Liver (tissue), 9 donors: ENCODE data around the gene CDK5. TPM values are rescaled to one million over a fixed set of nuclear protein-coding genes. Genes with fewer than 3 reads are reported as not detected.

ENCODE experiments used
- DNase-seq: peaks from one replicate; pipeline ENCODE4 v3.0.0-alpha.2; 2017; ENCODE audit warnings: low spot score
- H3K27ac ChIP-seq, 2 donors: one replicate each; pipeline ENCODE4 v1.7.0; 2013; ENCODE audit warnings: inconsistent platforms in 2 of 2, low read length in 2 of 2, control low read depth in 1 of 2, low read depth in 1 of 2, mild to moderate bottlenecking in 1 of 2
- H3K27me3 ChIP-seq, 4 donors: one replicate each; pipeline versions ENCODE4 v1.6.1 to v1.7.0; 2013; ENCODE audit warnings: low read length in 3 of 4, inconsistent platforms in 1 of 4, mild to moderate bottlenecking in 1 of 4, moderate library complexity in 1 of 4; ENCODE audit not compliant: control insufficient read depth in 4 of 4, insufficient read depth in 4 of 4
- H3K36me3 ChIP-seq, 4 donors: one replicate each; pipeline versions ENCODE4 v1.6.1 to v1.7.0; 2013; ENCODE audit warnings: low read length in 3 of 4, mild to moderate bottlenecking in 3 of 4, low read depth in 1 of 4, moderate library complexity in 1 of 4; ENCODE audit not compliant: control insufficient read depth in 4 of 4, insufficient read depth in 3 of 4
- H3K4me1 ChIP-seq, 4 donors: one replicate each; pipeline versions ENCODE4 v1.6.1 to v1.7.0; 2013; ENCODE audit warnings: low read length in 3 of 4, mild to moderate bottlenecking in 3 of 4, moderate library complexity in 1 of 4; ENCODE audit not compliant: control insufficient read depth in 4 of 4, insufficient read depth in 4 of 4
- H3K4me3 ChIP-seq, 3 donors: one replicate each; pipeline versions ENCODE4 v1.6.1 to v1.7.0; 2013; ENCODE audit warnings: low read length in 3 of 3, control low read depth in 1 of 3, low read depth in 1 of 3, mild to moderate bottlenecking in 1 of 3
- H3K9ac ChIP-seq, 2 donors: one replicate each; pipeline ENCODE4 v1.7.0; 2013; ENCODE audit warnings: low read length in 2 of 2, mild to moderate bottlenecking in 2 of 2, moderate library complexity in 2 of 2, control low read depth in 1 of 2, low read depth in 1 of 2
- H3K9me3 ChIP-seq, 4 donors: one replicate each; pipeline versions ENCODE4 v1.6.1 to v1.7.0; 2013; ENCODE audit warnings: low read length in 3 of 4; ENCODE audit not compliant: control insufficient read depth in 4 of 4
- EGR1 ChIP-seq, 2 donors: IDR thresholded peaks; 2 replicates each; pipeline ENCODE4 v1.6.1; 2016 to 2018; ENCODE audit warnings: antibody characterized with exemption in 2 of 2, low read depth in 2 of 2
- FOXA1 ChIP-seq: IDR thresholded peaks from 2 replicates; pipeline ENCODE4 v1.6.1; 2016; ENCODE audit warnings: antibody characterized with exemption
- FOXA2 ChIP-seq: IDR thresholded peaks from 2 replicates; pipeline ENCODE4 v1.6.1; 2016; ENCODE audit warnings: antibody characterized with exemption
- GABPA ChIP-seq, 2 donors: IDR thresholded peaks in 1 of 2; conservative IDR thresholded peaks in 1 of 2; 2 replicates each; pipeline ENCODE4 v1.6.1; 2016; ENCODE audit warnings: antibody characterized with exemption in 2 of 2, mild to moderate bottlenecking in 1 of 2, moderate library complexity in 1 of 2
- HNF4A ChIP-seq, 2 donors: conservative IDR thresholded peaks; 2 replicates each; pipeline ENCODE4 v1.6.1; 2016; ENCODE audit warnings: antibody characterized with exemption in 2 of 2, mild to moderate bottlenecking in 2 of 2
- HNF4G ChIP-seq: IDR thresholded peaks from 2 replicates; pipeline ENCODE4 v1.6.1; 2016; ENCODE audit warnings: antibody characterized with exemption
- JUND ChIP-seq, 2 donors: IDR thresholded peaks; 2 replicates each; pipeline ENCODE4 v1.6.1; 2016; ENCODE audit warnings: antibody characterized with exemption in 2 of 2
- NR2F2 ChIP-seq: IDR thresholded peaks from 2 replicates; pipeline ENCODE4 v1.6.1; 2016; ENCODE audit warnings: antibody characterized with exemption
- RAD21 ChIP-seq, 2 donors: IDR thresholded peaks; 2 replicates each; pipeline ENCODE4 v1.6.1; 2016; ENCODE audit warnings: antibody characterized with exemption in 2 of 2, mild to moderate bottlenecking in 2 of 2
- RXRA ChIP-seq, 2 donors: IDR thresholded peaks; 2 replicates each; pipeline ENCODE4 v1.6.1; 2017 to 2018; ENCODE audit warnings: antibody characterized with exemption in 2 of 2, mild to moderate bottlenecking in 1 of 2
- SP1 ChIP-seq: IDR thresholded peaks from 2 replicates; pipeline ENCODE4 v1.6.1; 2018; ENCODE audit warnings: antibody characterized with exemption, mild to moderate bottlenecking
- TAF1 ChIP-seq: conservative IDR thresholded peaks from 2 replicates; pipeline ENCODE4 v1.6.1; 2016; ENCODE audit warnings: antibody characterized with exemption, mild to moderate bottlenecking
- YY1 ChIP-seq: IDR thresholded peaks from 2 replicates; pipeline ENCODE4 v1.6.1; 2016; ENCODE audit warnings: antibody characterized with exemption, mild to moderate bottlenecking
- whole genome bisulfite sequencing: extraction: QIAGEN DNeasy Blood & Tissue Kit; methylation state at CpG from one replicate; pipeline ENCODE4 v1.1.7; 2013; 5-methylcytosine and 5-hydroxymethylcytosine counted together
- polyA plus RNA-seq, 2 donors: library from polyadenylated mRNA; stranded (reverse) in 1 of 2; unstranded in 1 of 2; fragments of 200-250 nt in 1 of 2; fragments of >200 nt in 1 of 2; fragmentation: Nextera tagmentation in 1 of 2; extraction: Ambion mirVana in 1 of 2; gene quantifications; one replicate each; pipeline versions ENCODE4 v1.2.1 to v1.2.3, GENCODE V29; 2013 to 2015
- total RNA-seq, 2 donors: library from RNA; depleted of rRNA; stranded (reverse); fragments of >200 nt; gene quantifications; one replicate each; pipeline ENCODE4 v1.2.3, GENCODE V29; 2014
- TF ChIP-seq, protein P1 (sequence below): IDR thresholded peaks from 2 replicates; pipeline ENCODE4 v1.6.1; 2016; ENCODE audit warnings: antibody characterized with exemption
- TF ChIP-seq, protein P2 (sequence below): IDR thresholded peaks from 2 replicates; pipeline ENCODE4 v1.6.1; 2016; ENCODE audit warnings: antibody characterized with exemption, mild to moderate bottlenecking
- TF ChIP-seq, protein P3 (sequence below): IDR thresholded peaks from 2 replicates; pipeline ENCODE4 v1.6.1; 2016; ENCODE audit warnings: antibody characterized with exemption
- donor health status: healthy.
- donor health status: healthy.
- donor health status: healthy.
- donor health status: healthy.
- donor health status: healthy.

Gene CDK5
- total and polyA plus RNA-seq, 4 donors = 4.0 to 9.0 (median 7.4) TPM

DNA sequence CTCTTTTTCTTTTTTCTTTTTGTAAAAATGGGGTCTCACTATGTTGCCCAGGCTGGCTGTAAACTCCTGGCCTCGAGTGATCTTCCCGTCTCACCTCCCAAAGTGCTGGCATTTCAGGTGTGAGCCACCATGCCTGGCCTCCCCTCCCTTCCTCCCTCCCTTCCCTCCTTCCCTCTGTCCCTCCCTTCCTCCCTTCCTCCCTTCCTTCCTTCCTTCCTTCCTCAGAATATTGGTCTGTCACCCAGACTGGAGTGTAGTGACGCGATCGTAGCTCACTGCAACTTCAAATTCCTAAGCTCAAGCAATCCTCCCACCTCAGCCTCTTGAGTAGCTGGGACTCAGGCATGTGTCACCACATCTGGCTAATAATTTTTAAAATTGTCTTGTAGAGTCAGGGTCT, 37.0 kb upstream of the CDK5 start:
- Histone ChIP-seq H3K27me3 (no peaks in the 10 kb centered on the region), H3K9ac (no peak overlapping the region), H3K9me3 (no peaks in the 10 kb centered on the region), H3K4me3 (no peak overlapping the region), H3K36me3 (peaks cover 0 to 2% (median 0%) of the 10 kb centered on the region in 4 donors), H3K4me1 (peaks cover 0 to 22% (median 11%) of the 10 kb centered on the region in 4 donors), H3K27ac (no peak overlapping the region)
- no peak for DNase-seq
- TF ChIP-seq EGR1 (IDR thresholded peaks at IDR 0.05; ENCODE audit: low read depth in 2 of 2) = no peak
- TF ChIP-seq YY1 = no peak
- TF ChIP-seq NR2F2 = no peak
- TF ChIP-seq, protein P1, sequence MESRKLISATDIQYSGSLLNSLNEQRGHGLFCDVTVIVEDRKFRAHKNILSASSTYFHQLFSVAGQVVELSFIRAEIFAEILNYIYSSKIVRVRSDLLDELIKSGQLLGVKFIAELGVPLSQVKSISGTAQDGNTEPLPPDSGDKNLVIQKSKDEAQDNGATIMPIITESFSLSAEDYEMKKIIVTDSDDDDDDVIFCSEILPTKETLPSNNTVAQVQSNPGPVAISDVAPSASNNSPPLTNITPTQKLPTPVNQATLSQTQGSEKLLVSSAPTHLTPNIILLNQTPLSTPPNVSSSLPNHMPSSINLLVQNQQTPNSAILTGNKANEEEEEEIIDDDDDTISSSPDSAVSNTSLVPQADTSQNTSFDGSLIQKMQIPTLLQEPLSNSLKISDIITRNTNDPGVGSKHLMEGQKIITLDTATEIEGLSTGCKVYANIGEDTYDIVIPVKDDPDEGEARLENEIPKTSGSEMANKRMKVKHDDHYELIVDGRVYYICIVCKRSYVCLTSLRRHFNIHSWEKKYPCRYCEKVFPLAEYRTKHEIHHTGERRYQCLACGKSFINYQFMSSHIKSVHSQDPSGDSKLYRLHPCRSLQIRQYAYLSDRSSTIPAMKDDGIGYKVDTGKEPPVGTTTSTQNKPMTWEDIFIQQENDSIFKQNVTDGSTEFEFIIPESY = no peak
- no peak for TF ChIP-seq FOXA1
- no peak for TF ChIP-seq RXRA (IDR thresholded peaks at IDR 0.05)
- no peak for TF ChIP-seq FOXA2
- TF ChIP-seq JUND (IDR thresholded peaks at IDR 0.05) = no peak
- no peak for TF ChIP-seq SP1
- TF ChIP-seq, protein P2, sequence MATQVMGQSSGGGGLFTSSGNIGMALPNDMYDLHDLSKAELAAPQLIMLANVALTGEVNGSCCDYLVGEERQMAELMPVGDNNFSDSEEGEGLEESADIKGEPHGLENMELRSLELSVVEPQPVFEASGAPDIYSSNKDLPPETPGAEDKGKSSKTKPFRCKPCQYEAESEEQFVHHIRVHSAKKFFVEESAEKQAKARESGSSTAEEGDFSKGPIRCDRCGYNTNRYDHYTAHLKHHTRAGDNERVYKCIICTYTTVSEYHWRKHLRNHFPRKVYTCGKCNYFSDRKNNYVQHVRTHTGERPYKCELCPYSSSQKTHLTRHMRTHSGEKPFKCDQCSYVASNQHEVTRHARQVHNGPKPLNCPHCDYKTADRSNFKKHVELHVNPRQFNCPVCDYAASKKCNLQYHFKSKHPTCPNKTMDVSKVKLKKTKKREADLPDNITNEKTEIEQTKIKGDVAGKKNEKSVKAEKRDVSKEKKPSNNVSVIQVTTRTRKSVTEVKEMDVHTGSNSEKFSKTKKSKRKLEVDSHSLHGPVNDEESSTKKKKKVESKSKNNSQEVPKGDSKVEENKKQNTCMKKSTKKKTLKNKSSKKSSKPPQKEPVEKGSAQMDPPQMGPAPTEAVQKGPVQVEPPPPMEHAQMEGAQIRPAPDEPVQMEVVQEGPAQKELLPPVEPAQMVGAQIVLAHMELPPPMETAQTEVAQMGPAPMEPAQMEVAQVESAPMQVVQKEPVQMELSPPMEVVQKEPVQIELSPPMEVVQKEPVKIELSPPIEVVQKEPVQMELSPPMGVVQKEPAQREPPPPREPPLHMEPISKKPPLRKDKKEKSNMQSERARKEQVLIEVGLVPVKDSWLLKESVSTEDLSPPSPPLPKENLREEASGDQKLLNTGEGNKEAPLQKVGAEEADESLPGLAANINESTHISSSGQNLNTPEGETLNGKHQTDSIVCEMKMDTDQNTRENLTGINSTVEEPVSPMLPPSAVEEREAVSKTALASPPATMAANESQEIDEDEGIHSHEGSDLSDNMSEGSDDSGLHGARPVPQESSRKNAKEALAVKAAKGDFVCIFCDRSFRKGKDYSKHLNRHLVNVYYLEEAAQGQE = no peak
- TF ChIP-seq, protein P3, sequence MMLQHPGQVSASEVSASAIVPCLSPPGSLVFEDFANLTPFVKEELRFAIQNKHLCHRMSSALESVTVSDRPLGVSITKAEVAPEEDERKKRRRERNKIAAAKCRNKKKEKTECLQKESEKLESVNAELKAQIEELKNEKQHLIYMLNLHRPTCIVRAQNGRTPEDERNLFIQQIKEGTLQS = no peak
- TF ChIP-seq RAD21 (IDR thresholded peaks at IDR 0.05) = no peak
- no peak for TF ChIP-seq TAF1
- no peak for TF ChIP-seq GABPA (IDR thresholded peaks at IDR 0.05 in 1 of 2, conservative IDR thresholded peaks at IDR 0.05 in 1 of 2)
- TF ChIP-seq HNF4G = no peak
- TF ChIP-seq HNF4A (conservative IDR thresholded peaks at IDR 0.05) = no peak
- whole genome bisulfite sequencing = 85% methylated on average over 5 of the region's 5 CpGs

DNA sequence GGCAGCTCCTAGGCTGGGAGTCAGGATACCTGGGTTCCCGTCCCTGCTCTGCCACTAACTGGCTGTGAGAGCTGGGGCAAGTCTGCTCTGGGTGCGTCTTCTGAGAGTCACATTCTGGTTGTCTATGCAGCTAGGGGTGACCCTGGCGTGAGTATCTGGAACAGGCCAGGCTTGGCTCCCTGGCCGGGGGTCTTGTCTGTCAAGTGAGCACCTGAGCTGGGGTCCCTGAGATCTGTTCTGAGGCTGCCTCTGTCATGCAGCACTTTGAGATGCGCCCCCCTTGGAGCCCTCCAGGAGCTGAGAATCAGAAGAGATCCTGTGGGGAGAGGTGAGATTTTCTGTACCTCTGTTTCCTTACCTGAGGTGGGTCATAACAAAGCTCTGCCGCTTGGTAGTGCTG, 36.1 kb upstream of the CDK5 start:
- Histone ChIP-seq H3K4me1 (peaks cover 3 to 31% (median 20%) of the 10 kb centered on the region in 4 donors), H3K9ac (no peak overlapping the region), H3K27me3 (no peaks in the 10 kb centered on the region), H3K4me3 (no peak overlapping the region), H3K27ac (no peak overlapping the region), H3K36me3 (peaks cover 0 to 2% (median 0%) of the 10 kb centered on the region in 4 donors), H3K9me3 (no peaks in the 10 kb centered on the region)
- 96% methylated on average over 6 of the region's 6 CpGs for WGBS
- DNase-seq = no peak
- no peak for TF ChIP-seq GABPA (IDR thresholded peaks at IDR 0.05 in 1 of 2, conservative IDR thresholded peaks at IDR 0.05 in 1 of 2)
- TF ChIP-seq RAD21 (IDR thresholded peaks at IDR 0.05) = no peak
- no peak for TF ChIP-seq SP1
- TF ChIP-seq FOXA1 = no peak
- TF ChIP-seq, protein P3 = no peak
- no peak for TF ChIP-seq FOXA2
